Retina (tissue), 1 donor: ENCODE data around the gene CBFB.
"Not testable (repeated sequence)": the region's sequence is repeated elsewhere in the genome, so short reads cannot be mapped to it uniquely, and the experiment has no call there.

Source experiments
- DNase-seq: peaks from one replicate; pipeline ENCODE4 v3.0.0-alpha.2; 2016

The CBFB gene

GRCh38 chr16:67016681-67017420 lies 12.1 kb upstream of the CBFB start:
- DNase-seq, result no peak

DNA sequence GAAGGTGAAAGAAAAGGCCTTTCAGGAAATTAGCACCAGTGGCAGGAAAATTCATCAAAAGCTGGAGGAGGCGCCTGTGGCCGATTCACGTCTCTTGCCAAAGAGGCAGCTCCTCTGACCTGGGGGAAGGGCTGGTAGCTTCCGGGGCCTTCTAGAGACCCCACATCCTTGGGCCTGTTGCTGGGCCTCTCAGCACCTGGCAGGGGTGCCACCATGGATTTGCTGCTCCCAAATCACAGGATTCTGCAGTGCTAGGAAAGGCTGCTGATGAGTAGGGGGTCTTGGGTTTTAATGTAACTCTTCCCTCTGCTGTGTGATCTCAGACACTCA lies 11.6 kb upstream of the CBFB start:
- DNase-seq, result no peak

- peak; percentile 64 for DNase-seq
Observed at GRCh38 chr16:67017810-67018488, 11.0 kb upstream of the CBFB start.

DNA sequence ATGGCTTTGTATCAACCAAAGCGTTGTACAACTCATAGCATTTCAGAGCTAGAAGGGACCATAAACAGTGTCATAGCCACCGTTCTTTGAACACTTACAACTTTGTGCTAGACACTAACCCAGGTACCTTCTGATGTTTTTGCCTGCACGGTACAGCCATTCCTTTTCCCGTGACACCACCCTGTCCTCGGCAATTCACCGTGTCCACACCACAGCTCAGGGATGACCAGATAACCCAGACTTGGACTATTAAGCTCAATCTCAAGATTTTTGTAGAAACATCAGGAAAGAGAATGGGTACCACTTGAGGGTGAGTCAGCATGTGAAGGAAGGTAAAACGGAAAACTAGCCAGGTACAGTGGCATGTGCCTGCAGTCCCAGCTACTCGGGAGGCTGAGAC lies 9.8 kb upstream of the CBFB start:
- no peak for DNase-seq

DNA sequence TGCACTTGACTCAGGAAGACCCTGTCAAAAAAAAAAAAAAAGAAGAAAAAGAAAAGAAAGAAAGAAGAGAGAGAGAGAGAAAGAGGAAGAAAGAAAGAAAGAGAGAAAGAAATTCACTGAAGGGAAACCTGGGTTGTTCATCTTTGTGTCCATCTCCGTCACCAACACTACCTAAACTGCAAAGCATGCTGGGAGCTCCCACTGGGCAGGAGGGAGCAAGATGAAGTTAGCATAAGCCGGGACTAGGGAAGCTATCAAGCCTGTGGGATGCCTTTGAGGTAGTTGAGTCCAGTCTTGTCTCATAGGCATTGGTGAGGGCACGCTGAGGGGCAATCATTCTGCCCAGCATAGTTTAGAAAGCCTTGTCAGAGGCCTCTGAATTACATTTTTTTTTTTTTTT lies 7.6 kb upstream of the CBFB start:
- DNase-seq, result no peak

- DNase-seq, result no peak
Observed at GRCh38 chr16:67022531-67023214, 6.3 kb upstream of the CBFB start.

GRCh38 chr16:67023689-67024088 lies 5.3 kb upstream of the CBFB start:
- no peak for DNase-seq

DNA sequence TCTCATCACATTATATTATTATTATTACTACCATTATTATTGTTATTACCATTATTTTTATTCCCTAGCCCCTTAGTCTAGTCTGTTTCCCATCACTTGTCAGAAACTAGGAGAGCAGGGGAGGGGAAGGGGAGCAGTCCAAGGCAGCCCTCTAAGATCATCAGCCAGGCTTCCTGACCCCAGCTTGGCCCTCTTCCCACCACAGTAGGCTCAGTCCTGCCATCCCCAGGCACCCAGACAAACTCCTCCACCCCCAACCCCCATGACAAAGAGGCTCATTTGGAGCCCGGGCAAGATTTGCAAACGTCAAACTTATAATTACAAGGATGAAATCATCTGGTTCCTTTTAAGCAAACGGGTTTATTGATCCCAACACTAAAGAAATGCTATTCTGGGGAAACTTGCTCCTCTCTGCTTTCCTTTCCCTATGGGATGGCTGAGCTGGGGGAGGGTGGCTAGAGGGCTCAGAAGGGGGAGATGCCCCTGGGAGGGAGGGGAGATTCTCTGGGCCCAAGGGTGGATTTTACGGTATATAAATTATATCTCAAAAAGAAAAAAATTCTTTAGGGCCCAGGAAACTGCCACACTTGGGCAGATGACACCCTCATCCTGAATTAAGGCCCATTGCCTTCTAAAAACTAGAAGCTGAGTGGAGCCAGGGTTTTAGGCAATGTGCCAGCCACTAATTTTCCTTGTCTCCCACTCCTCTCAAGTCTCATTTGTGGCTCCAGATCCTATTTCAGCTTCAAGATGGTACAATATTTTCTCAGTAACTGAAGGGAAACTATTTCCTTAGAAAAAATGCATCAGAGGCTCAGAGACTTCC lies 4.4 kb upstream of the CBFB start:
- DNase-seq, result no peak

DNA sequence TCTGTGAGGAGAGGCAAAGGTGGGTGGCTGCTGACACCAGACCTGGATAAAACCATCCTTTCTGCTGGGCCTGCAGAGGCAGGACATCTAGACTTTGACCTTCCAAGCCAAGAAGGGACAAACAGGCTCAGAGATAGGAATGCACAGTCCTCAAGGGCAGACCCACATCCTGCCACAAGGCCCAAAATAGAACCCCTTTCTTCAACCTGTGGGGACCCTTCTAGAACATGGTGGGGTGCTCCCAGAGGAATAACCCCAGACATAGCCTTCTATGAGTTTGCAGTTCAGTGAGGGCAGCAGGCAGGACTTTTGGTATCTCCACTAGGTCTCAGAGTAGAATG lies 3.8 kb upstream of the CBFB start:
- DNase-seq, result no peak

DNA sequence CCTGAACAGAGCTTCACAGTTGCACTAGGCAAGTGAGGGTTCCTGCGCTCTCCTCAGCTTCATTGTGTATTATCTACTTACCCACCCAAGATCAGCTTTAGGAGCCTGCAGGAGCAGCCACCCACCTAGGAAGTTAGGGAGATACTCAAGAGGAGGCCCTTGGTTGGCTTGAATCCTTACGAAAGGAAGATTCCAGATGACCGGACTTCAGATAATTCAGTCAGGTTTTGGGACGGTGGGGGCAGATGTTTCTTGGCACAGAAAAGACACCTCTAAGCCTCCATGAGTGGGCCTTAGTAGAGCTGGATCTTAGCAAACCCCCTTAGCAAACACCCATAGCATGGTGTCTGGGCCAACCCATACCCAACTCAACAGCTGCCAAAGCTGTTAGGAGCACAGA lies 2.4 kb upstream of the CBFB start:
- DNase-seq, result no peak

DNA sequence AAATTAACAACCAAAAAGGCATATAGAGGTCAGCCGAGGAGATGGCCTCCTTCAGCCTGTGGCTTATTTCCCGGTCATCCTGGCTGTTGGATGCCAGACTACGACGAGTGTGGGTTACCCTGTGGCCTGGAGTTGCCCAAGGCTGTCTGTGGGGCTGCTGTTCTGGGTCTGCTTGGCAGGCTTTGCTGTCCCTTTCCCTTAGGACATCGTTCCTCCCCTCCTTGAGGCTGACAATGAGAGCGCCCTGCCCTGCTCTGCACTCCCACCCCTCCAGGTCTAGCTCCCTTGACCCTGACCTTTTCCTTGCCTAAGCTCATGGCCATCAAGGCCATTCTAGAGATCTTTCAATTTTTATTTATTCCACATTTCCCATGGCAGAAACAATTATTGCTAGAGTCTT lies 1.9 kb upstream of the CBFB start:
- no peak for DNase-seq

DNA sequence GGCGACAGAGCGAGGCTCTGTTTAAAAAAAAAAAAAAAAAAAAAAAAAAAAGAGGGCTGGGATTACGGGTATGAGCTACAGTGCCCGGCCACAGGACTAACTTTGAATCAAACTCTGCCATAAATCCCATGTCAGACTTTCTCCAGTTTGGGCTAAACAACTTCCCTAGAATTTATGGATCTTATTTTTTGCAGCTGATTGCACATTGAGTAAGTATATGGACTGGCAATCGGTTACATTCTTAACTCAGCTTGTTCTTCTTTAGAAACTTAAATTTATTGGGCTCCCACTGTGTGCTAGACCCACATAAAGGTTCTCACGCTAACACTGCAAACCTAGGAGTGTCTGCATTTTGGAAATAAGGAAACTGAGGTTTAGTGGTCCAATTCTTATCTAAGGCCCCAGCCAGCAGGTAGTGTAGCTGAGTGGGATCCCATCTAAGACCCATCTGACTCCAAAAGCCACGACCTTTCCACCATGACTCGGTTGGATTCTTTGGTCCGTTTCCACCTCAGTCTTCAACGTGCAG lies 718 bp upstream of the CBFB start:
- DNase-seq, result no peak

DNA sequence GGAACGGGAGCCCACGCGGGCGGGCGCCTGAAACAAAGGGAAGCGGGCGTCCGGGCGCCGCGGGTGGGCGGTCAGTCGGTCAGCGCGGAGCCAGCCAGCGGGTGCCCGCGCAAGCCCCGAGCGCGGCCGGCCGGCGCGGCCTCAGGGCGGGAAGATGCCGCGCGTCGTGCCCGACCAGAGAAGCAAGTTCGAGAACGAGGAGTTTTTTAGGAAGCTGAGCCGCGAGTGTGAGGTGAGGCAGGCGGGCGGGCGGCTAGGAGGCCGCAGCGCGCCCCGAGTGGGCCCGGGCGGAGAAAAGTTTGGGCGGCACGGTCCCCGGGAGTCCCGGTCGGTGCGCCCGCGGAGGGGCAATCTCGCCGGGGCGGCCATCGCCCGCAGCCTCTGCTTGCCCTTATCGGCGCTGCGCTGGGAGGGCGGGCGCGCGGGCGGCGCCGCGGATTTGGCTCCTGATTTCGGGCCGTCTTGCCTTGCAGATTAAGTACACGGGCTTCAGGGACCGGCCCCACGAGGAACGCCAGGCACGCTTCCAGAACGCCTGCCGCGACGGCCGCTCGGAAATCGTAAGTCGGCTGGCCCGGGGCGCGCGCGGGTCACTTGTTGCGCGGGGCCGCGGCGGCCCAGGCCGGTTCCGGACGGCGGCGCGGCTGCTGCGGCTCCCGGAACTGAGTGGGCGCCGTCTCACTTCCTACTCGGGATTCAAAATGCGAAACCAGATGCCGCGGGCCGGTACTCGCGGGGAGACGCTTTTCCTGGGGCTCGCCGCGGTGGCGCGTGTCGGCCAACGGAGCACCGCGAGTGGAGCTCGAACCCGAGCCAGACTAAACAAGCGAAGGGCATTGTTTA lies 526 bp downstream of the CBFB start:
- peak; percentile 85 for DNase-seq

DNA sequence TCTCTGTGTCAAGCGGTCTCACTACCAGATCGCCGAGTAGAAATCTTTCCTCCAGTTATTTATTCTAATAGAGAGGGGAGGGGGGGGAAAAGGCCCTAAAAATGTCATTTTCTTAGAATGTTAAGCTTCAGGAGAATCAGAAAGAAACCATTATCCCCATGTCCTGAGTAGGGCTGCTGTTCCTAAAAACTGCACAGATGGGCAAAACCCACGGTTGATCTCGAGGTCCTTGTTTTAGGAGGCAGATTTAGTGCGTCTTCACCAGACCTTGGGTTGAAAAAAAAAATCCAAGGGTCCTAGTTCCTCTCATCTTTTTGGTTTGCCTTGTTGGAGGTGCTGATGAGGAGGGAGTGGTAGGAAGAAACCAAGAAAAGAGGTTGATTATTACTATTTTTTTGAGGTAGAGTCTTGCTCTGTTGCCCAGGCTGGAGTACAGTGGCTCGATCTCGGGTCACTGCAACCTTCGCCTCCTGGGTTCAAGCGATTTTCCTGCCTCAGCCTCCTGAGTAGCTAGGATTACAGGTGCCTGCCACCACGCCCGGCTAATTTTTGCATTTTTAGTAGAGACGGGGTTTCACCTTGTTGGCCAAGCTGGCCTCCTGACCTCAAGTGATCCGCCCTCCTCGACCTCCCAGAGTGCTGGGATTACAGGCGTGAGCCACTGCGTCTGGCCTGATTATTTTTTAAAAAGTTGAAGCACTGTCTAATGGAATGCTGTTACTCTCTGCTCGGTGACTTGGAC lies 1.4 kb downstream of the CBFB start:
- no peak for DNase-seq

DNA sequence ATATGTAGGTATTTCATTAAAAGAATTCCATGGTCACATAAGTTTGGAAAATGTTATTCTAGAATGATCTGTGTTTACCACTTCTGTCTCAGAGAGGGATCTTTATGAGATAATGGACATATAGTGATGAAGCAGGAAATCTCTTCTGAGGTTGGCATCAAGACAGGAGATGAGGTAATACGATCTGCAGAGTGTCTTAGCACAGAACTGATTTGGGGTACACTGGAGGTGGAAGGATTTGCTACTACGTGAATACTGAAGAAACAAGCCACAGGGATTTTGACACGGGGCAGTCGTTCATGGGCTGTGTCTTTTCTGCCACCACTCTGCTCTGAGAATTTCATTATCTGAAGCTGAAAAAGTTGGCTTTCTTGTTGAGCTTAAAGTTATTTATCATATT lies 5.5 kb downstream of the CBFB start:
- DNase-seq, result no peak

DNA sequence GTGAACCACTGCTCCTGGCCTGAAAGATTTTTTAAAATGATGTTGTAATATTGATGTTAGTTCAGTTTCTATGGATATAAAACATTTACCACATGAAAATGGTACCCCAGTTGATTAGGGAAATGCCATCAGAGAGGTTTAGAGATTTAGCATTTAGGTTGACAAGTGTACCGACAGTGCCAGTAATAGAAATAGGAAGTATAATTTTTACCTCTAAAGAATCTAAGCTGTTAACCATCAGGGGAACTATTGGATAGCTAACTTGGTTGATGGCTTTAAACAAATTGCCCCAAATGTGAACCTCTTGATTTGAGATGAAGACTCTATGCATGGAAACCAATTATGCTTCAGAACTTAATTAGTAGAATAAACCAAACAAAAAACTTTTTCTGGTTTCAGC lies 6.4 kb downstream of the CBFB start:
- no peak for DNase-seq

- DNase-seq, result peak; percentile 35
Observed at GRCh38 chr16:67036323-67036741, 7.4 kb downstream of the CBFB start.

- no peak for DNase-seq
Observed at GRCh38 chr16:67039260-67040020, 10.5 kb downstream of the CBFB start.

DNA sequence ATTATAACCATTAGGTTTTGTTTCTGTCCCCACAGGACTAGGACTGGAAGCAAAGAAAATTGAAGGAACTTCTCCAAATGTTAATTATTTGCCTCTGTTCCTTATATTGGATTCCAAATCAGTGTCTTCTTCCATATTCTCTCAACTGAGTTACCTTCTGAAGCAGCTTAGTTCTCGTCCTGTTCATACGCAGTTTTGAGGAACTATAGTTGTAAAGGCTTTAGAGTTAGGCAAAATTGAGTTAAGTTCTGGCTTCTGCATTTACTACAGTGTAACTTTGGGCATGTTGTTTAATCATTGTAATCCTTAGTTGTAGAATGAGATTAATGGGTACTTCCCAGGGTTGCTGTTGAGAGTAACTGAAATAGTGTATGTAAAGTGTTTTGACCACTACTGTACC lies 11.2 kb downstream of the CBFB start:
- no peak for DNase-seq

DNA sequence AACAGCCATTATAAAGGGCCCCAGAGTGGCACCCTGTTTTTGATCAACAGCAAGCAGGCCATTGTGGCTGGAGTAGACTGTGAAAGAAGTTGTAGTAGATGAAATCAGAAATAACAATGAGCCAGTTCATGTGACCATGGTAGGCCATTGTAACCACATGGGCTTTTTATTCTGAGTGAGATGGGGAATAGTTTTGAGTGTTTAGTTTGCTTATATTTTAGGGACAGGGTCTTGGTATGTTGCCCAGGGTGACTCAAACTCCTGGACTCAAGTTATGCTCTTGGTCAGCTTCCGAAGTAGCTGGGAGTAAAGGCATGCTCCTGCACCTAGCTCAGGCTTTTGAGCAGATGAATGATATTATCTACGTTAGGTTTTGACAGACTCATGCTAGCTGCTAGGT lies 12.0 kb downstream of the CBFB start:
- no peak for DNase-seq

DNA sequence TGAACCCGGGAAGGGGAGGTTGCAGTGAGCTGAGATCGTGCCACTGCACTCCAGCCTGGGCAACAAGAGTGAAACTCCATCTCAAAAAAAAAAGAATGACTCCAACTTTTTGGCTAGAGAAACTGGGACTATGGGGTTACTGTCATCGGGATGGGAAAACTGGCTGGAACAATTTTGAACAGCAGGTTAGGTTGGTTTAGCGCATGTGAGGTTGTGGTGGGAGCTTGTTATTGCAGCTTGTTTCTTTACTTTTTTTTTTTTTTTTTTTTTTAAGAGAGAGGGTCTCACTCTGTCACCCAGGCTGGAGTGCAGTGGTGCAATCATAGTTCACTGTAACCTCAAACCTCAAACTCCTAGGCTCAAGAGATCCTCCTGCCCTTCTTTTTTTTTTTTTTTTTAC lies 12.6 kb downstream of the CBFB start:
- not testable (repeated sequence) for DNase-seq
